Endodermal cell (in vitro differentiated cells): ENCODE results near the gene PSMD1. TPM values are rescaled to one million over a fixed set of nuclear protein-coding genes. Genes with fewer than 3 reads are reported as not detected.

Source experiments
- DNase-seq: peaks from one replicate; pipeline ENCODE4 v3.0.0-alpha.2; 2017
- H3K27ac ChIP-seq: 2 replicates; pipeline ENCODE4 v1.5.1; 2013; ENCODE audit warnings: mild to moderate bottlenecking, low read depth, low read length, moderate library complexity
- H3K27me3 ChIP-seq: 2 replicates; pipeline ENCODE4 v1.6.1; 2013; ENCODE audit warnings: mild to moderate bottlenecking, low read length, moderate library complexity; ENCODE audit not compliant: insufficient read depth, control insufficient read depth, poor library complexity, severe bottlenecking
- H3K36me3 ChIP-seq: 2 replicates; pipeline ENCODE4 v1.7.0; 2013; ENCODE audit warnings: mild to moderate bottlenecking, low read length, moderate library complexity; ENCODE audit not compliant: control insufficient read depth, insufficient read depth
- H3K4me1 ChIP-seq: one replicate; pipeline ENCODE4 v1.7.0; 2013; ENCODE audit warnings: low read length; ENCODE audit not compliant: control insufficient read depth, insufficient read depth
- H3K4me3 ChIP-seq: 2 replicates; pipeline ENCODE4 v1.5.1; 2013; ENCODE audit warnings: mild to moderate bottlenecking, low read length, moderate library complexity
- H3K9ac ChIP-seq: 2 replicates; pipeline ENCODE4 v1.6.1; 2013; ENCODE audit warnings: mild to moderate bottlenecking, low read length, moderate library complexity; ENCODE audit not compliant: poor library complexity, severe bottlenecking; ENCODE audit errors: extremely low read depth
- H3K9me3 ChIP-seq: 2 replicates; pipeline ENCODE4 v1.6.1; 2013; ENCODE audit warnings: mild to moderate bottlenecking, low read length, moderate library complexity; ENCODE audit not compliant: control insufficient read depth
- H3K27ac Mint-ChIP-seq: 2 replicates; pipeline ENCODE4 v1.8.0; 2020; ENCODE audit warnings: mixed read lengths
- H3K27me3 Mint-ChIP-seq: 2 replicates; pipeline ENCODE4 v1.8.0; 2021; ENCODE audit warnings: mild to moderate bottlenecking, mixed read lengths; ENCODE audit not compliant: insufficient read depth
- H3K36me3 Mint-ChIP-seq: 2 replicates; pipeline ENCODE4 v1.8.0; 2020; ENCODE audit warnings: low read depth, mixed read lengths
- H3K4me1 Mint-ChIP-seq: 2 replicates; pipeline ENCODE4 v1.8.0; 2020; ENCODE audit warnings: mixed read lengths
- H3K4me3 Mint-ChIP-seq: 2 replicates; pipeline ENCODE4 v1.8.0; 2020; ENCODE audit warnings: mild to moderate bottlenecking, moderate library complexity, mixed read lengths
- H3K9me3 Mint-ChIP-seq: 2 replicates; pipeline ENCODE4 v1.8.0; 2020; ENCODE audit warnings: mild to moderate bottlenecking, mixed read lengths
- WGBS, 2 experiments: methylation state at CpG; one replicate each; pipeline versions ENCODE4 v1.1.5 to v1.1.7; 2013; ENCODE audit warnings: missing lambda C conversion rate in 2 of 2, mixed read lengths in 1 of 2; ENCODE audit not compliant: insufficient coverage in 1 of 2, insufficient read length in 1 of 2; 5-methylcytosine and 5-hydroxymethylcytosine counted together
- total RNA-seq, 2 donors: library from RNA; stranded (reverse); fragmentation: NEBNext Ultra II Directional in 1 of 2; extraction: Animal tissue kit (Norgen Biotek cat#: 25700) in 1 of 2; gene quantifications; 2 replicates in 1 of 2; 3 replicates in 1 of 2; pipeline ENCODE4 v1.2.1, GENCODE V29; 2021
- TF ChIP-seq, protein P1 (sequence below): fragments of 200-600 bp; sonication (generic); conservative IDR thresholded peaks from 2 replicates; pipeline ENCODE4 v1.5.0; 2021; ENCODE audit warnings: antibody characterized with exemption, mild to moderate bottlenecking

Gene PSMD1
- total RNA-seq, 2 donors from 2014 or later = 148 to 158 TPM

DNA sequence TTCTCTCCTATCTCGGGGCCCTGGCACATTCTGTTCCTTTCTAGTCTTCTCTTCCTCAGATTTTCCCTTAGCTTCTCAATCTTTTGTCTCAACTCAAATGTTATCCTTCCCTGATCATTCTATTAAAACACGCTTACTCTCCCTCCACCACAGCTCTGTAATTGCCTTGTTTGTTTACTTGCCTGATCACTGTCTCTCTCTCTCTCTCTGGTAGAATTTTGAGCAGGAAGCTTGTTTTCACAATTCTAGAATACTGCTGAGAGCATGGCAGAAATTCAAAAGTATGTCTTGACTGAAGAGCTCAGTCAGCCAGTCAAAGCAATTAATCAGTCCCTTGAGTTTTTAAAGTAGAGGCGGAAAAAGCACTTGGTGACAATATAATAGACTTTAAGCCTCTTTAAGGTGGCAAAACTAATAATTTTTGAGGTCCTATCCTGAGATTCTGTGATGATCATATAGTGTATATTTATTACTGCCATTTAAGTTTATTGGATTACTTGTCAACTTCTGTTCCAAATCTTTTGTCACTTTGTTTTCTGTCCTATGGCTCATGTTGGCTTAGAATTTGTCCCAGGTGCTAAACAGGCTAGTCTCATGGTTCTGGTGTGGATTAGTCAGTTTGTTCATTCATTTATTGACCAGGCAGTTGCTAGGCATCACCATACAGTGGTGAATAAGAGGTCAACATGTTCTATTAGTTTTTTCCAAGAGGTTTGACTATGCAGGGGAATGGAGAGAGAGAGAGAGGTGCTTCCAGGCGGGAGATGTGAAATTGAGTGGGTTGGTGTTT lies 2.3 kb downstream of the PSMD1 start:
- Mint-ChIP-seq H3K4me3 (peak overlapping the region; percentile 82), H3K36me3 (peaks cover 30% of the 10 kb centered on the region), H3K27ac (peak overlapping the region; percentile 10), H3K9me3 (no peaks in the 10 kb centered on the region), H3K27me3 (peaks cover 7% of the 10 kb centered on the region), H3K4me1 (peaks cover 17% of the 10 kb centered on the region)
- Histone ChIP-seq H3K4me1 (no peaks in the 10 kb centered on the region), H3K4me3 (peak overlapping the region; percentile 94), H3K9me3 (no peaks in the 10 kb centered on the region), H3K36me3 (peaks cover 49% of the 10 kb centered on the region), H3K27ac (no peak overlapping the region), H3K27me3 (no peaks in the 10 kb centered on the region), H3K9ac (no peak overlapping the region)
- DNase-seq = no peak
- WGBS, 2 experiments = 90% methylated on average over 3 of the region's 4 CpGs
- TF ChIP-seq, protein P1, sequence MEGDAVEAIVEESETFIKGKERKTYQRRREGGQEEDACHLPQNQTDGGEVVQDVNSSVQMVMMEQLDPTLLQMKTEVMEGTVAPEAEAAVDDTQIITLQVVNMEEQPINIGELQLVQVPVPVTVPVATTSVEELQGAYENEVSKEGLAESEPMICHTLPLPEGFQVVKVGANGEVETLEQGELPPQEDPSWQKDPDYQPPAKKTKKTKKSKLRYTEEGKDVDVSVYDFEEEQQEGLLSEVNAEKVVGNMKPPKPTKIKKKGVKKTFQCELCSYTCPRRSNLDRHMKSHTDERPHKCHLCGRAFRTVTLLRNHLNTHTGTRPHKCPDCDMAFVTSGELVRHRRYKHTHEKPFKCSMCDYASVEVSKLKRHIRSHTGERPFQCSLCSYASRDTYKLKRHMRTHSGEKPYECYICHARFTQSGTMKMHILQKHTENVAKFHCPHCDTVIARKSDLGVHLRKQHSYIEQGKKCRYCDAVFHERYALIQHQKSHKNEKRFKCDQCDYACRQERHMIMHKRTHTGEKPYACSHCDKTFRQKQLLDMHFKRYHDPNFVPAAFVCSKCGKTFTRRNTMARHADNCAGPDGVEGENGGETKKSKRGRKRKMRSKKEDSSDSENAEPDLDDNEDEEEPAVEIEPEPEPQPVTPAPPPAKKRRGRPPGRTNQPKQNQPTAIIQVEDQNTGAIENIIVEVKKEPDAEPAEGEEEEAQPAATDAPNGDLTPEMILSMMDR = no peak

DNA sequence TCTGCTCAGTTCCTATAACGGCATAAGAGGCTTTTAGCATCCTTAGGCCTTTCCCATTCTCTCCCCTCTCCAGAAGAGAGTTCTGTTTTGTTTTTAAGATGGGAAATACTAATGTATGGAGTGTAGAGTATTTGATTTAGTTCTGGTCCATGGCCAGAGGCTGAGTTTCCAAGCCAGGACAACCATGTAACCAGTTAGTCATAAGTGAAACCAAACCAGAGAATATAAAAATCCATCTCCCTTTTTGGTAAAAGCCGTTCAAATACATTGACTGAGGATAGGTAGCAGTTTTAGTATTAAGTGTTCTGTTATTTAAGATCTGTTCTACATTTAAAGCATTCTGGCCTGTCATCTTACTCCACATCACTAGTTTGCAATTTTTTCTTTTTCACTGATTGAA lies 3.1 kb downstream of the PSMD1 start:
- Mint-ChIP-seq H3K4me3 (no peak overlapping the region), H3K9me3 (no peaks in the 10 kb centered on the region), H3K27me3 (peaks cover 3% of the 10 kb centered on the region), H3K36me3 (peaks cover 38% of the 10 kb centered on the region), H3K4me1 (peaks cover 17% of the 10 kb centered on the region), H3K27ac (no peak overlapping the region)
- Histone ChIP-seq H3K27me3 (no peaks in the 10 kb centered on the region), H3K4me1 (no peaks in the 10 kb centered on the region), H3K4me3 (no peak overlapping the region), H3K27ac (no peak overlapping the region), H3K9me3 (no peaks in the 10 kb centered on the region), H3K9ac (no peak overlapping the region), H3K36me3 (peaks cover 57% of the 10 kb centered on the region)
- WGBS, 2 experiments = 94% methylated on average over 2 of the region's 2 CpGs; no CpG with 5 or more reads in 1 of the 2 experiments
- TF ChIP-seq, protein P1 = no peak
- no peak for DNase-seq

DNA sequence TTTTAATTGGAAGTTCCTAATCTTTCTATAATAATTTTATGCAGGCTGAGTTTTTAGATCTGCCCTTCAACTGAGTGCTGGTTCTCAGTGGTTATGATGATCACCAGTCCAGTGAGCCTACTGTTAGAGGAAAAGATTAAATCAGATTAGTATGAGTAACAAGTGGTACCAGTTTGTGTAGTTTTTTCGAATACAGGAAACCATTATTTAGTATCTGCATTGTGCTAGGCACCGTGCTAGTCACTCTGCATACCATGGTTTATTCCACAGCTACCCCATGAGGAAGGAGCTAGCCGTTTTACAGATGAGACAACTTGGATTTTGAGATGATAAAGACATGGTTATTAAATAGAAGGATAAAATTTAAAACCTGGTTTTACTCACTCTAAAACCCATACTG lies 6.1 kb downstream of the PSMD1 start:
- Histone ChIP-seq H3K4me3 (no peak overlapping the region), H3K9me3 (no peaks in the 10 kb centered on the region), H3K36me3 (peaks cover 83% of the 10 kb centered on the region), H3K4me1 (no peaks in the 10 kb centered on the region), H3K9ac (no peak overlapping the region), H3K27me3 (no peaks in the 10 kb centered on the region), H3K27ac (no peak overlapping the region)
- WGBS, 2 experiments = 94% methylated on average over 3 of the region's 3 CpGs; no CpG with 5 or more reads in 1 of the 2 experiments
- no peaks in the 10 kb centered on the region for H3K9me3 Mint-ChIP-seq
- no peak for DNase-seq
- H3K27me3 Mint-ChIP-seq = no peaks in the 10 kb centered on the region
- H3K4me1 Mint-ChIP-seq = peaks cover 14% of the 10 kb centered on the region
- no peak overlapping the region for H3K4me3 Mint-ChIP-seq
- H3K36me3 Mint-ChIP-seq = peaks cover 62% of the 10 kb centered on the region
- TF ChIP-seq, protein P1 = no peak
- H3K27ac Mint-ChIP-seq = no peak overlapping the region
